H1 (cell line): ENCODE data around the gene POLR3GL.

ENCODE experiments used
- CHD2 ChIP-seq: IDR thresholded peaks from 2 replicates; pipeline ENCODE4 v1.6.1; 2012; ENCODE audit warnings: low read length, improper control_type of control experiment
- CREB1 ChIP-seq: IDR thresholded peaks from 2 replicates; pipeline ENCODE4 v1.6.1; 2012; ENCODE audit warnings: inconsistent platforms
- CTBP2 ChIP-seq: IDR thresholded peaks from 2 replicates; pipeline ENCODE4 v1.7.0; 2011; ENCODE audit warnings: borderline replicate concordance, mild to moderate bottlenecking, moderate library complexity, mixed read lengths, low read length; ENCODE audit not compliant: insufficient read depth, insufficient read length
- EZH2 ChIP-seq: fragments of 200-600 bp; sonication (generic); IDR thresholded peaks from 2 replicates; pipeline ENCODE4 v1.7.1; 2012; ENCODE audit warnings: low read depth, mild to moderate bottlenecking, moderate library complexity, low read length, inconsistent platforms; ENCODE audit not compliant: severe bottlenecking
- MAFK ChIP-seq: IDR thresholded peaks from 2 replicates; pipeline ENCODE4 v1.6.1; 2012; ENCODE audit warnings: low read depth, mild to moderate bottlenecking, improper control_type of control experiment, low read length
- POLR2AphosphoS5 ChIP-seq: IDR thresholded peaks from 2 replicates; pipeline ENCODE4 v1.6.1; 2011; ENCODE audit warnings: low read depth, low read length
- RFX5 ChIP-seq: IDR thresholded peaks from 2 replicates; pipeline ENCODE4 v1.6.1; 2011; ENCODE audit warnings: low read depth, low read length, improper control_type of control experiment, borderline replicate concordance
- TF ChIP-seq, protein P1 (sequence below), 3 experiments: IDR thresholded peaks; 1 replicate in 2 of 3; 2 replicates in 1 of 3; pipeline versions ENCODE4 v1.5.1 to v1.6.1; 2011; ENCODE audit warnings: low read length in 3 of 3, mild to moderate bottlenecking in 3 of 3, inconsistent platforms in 2 of 3, low read depth in 1 of 3, moderate library complexity in 1 of 3; ENCODE audit not compliant: insufficient read depth in 1 of 3; ENCODE audit errors: control extremely low read depth in 1 of 3

DNA sequence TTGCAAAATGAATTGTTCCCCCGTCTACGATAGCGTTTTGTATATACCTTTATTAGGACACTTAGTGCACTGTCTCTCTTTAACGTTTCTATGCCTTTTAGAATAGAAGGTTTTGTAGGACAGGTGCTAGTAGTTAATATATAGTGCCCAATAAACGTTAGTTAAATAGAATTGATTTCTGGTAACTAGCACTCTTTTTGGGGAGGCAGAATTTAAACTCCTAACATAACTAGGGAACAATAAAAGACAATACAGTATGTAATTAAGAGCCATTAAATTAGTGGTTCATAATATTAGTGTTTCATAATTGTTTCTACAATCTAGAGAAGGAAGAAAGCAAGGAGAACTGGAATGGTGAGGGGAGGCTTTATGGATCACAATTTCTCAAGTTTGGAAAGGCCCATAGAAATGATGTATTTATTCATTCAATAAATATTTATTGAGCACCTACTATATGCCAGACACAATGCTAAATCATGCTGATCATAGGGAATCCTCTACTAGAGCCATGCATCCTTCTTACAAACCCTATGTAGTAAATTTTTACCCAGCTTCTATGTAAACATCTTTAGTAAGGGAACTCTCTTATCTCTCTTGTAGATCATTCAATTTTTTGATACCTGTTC, 742 bp downstream of the POLR3GL start:
- no peak for TF ChIP-seq EZH2
- TF ChIP-seq POLR2AphosphoS5: no peak
- TF ChIP-seq, protein P1, sequence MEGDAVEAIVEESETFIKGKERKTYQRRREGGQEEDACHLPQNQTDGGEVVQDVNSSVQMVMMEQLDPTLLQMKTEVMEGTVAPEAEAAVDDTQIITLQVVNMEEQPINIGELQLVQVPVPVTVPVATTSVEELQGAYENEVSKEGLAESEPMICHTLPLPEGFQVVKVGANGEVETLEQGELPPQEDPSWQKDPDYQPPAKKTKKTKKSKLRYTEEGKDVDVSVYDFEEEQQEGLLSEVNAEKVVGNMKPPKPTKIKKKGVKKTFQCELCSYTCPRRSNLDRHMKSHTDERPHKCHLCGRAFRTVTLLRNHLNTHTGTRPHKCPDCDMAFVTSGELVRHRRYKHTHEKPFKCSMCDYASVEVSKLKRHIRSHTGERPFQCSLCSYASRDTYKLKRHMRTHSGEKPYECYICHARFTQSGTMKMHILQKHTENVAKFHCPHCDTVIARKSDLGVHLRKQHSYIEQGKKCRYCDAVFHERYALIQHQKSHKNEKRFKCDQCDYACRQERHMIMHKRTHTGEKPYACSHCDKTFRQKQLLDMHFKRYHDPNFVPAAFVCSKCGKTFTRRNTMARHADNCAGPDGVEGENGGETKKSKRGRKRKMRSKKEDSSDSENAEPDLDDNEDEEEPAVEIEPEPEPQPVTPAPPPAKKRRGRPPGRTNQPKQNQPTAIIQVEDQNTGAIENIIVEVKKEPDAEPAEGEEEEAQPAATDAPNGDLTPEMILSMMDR (IDR thresholded peaks at IDR 0.05; ENCODE audit: control extremely low read depth in 1 of 3, insufficient read depth in 1 of 3, low read depth in 1 of 3, low read length in 3 of 3): no peak
- TF ChIP-seq CREB1: no peak
- no peak for TF ChIP-seq MAFK
- no peak for TF ChIP-seq CTBP2
- no peak for TF ChIP-seq RFX5
- TF ChIP-seq CHD2: no peak
